LNCAP (cell line): ENCODE results near the gene ITGBL1.

ENCODE experiments used
- TF ChIP-seq, protein P1 (sequence below): fragments of 450-650 bp; IDR thresholded peaks from 2 replicates; pipeline ENCODE4 v1.5.1; 2017; ENCODE audit warnings: mild to moderate bottlenecking

Gene ITGBL1

DNA sequence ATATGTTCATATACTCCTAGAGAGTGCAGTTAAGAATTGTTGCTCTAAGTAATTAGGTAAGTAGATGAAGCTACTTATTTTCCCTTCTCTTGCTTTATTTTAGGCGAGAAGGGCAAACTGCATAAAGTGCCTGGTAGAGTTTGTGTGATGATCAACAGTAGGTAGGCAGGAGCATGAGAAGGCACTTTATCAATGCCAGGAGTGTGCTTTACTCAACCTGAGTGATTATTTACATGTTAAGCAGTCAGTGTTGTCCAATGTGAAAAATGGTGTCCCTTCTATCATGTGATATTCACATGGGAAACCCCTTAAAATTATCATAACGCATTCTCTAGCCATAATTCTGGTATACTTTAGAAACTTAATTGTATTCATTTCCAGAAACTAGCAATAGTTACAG lies 294.0 kb downstream of the ITGBL1 start:
- TF ChIP-seq, protein P1, sequence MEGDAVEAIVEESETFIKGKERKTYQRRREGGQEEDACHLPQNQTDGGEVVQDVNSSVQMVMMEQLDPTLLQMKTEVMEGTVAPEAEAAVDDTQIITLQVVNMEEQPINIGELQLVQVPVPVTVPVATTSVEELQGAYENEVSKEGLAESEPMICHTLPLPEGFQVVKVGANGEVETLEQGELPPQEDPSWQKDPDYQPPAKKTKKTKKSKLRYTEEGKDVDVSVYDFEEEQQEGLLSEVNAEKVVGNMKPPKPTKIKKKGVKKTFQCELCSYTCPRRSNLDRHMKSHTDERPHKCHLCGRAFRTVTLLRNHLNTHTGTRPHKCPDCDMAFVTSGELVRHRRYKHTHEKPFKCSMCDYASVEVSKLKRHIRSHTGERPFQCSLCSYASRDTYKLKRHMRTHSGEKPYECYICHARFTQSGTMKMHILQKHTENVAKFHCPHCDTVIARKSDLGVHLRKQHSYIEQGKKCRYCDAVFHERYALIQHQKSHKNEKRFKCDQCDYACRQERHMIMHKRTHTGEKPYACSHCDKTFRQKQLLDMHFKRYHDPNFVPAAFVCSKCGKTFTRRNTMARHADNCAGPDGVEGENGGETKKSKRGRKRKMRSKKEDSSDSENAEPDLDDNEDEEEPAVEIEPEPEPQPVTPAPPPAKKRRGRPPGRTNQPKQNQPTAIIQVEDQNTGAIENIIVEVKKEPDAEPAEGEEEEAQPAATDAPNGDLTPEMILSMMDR: no peak

DNA sequence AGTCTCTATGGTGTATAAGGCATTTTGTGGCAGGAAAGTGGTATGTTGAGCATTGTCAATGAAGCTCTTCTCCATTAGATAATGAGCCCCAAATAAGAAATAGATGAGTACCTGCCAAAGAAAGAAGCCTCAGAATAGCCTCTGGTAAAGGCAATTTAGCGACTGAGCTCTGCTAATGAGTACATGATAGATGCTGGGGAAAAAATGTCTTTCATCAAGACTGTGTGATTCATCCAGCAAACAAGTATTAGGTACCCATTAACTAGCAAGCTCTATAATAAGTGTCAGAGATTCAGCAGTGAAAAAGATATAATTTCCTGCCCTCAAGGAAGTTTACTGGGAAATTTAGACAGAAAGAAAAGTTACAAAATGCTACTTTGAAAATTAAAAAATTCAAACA lies 294.6 kb downstream of the ITGBL1 start:
- TF ChIP-seq, protein P1: no peak

DNA sequence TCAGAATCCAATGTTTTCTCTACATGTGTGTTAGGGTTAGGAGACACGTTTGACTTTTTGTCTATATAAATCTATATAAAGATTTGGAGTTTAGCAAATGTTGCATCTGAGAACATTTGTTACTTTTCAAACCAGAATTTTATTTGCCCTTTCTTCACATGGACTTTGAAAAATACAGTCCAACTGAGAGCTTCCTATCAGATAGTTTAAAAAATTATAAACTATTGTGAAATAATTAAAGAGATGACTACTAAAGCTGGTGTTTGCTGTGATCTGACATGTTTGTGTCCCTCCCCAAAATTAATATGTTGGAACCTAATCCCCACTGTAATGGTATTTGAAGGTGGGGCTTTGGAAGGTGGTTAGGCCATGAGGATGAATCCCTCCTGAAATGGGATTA lies 297.1 kb downstream of the ITGBL1 start:
- TF ChIP-seq, protein P1: no peak

DNA sequence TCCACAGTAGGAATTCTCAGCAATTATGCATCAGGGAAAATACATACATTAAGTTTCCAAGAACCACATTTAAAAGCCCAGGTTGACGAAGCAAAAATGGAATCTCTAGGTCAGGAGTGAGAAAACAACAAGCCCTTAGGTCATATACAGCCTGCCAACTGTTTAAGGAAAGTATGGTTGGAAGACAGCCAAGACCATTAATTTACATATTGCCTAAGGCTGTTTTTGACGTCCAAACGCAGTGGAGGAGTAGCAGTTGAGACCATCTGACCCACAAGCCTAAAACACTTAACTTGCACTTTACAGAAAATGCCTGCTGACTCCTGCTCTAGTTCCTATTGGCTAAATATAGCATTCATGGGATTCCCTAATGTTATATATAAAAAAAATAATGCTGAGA lies 299.0 kb downstream of the ITGBL1 start:
- TF ChIP-seq, protein P1: no peak

DNA sequence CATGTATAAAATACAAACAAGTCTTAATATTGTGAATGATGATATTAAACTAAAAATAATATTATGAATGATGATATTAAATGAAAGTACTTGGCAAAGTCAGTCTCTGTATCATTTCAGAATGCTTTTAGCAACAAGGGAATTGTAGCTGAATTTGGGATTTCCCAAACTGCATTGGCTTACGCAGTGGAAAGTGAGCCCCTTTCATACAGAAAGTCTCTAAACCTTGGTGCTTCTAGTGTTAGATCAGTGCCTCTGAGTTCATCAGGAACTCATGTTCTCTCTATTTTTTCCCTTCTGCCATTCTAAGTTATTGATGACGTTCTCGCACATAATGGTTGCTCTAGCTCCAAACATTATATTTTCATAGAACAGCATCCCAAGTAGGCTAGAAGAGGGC lies 300.0 kb downstream of the ITGBL1 start:
- TF ChIP-seq, protein P1: no peak

DNA sequence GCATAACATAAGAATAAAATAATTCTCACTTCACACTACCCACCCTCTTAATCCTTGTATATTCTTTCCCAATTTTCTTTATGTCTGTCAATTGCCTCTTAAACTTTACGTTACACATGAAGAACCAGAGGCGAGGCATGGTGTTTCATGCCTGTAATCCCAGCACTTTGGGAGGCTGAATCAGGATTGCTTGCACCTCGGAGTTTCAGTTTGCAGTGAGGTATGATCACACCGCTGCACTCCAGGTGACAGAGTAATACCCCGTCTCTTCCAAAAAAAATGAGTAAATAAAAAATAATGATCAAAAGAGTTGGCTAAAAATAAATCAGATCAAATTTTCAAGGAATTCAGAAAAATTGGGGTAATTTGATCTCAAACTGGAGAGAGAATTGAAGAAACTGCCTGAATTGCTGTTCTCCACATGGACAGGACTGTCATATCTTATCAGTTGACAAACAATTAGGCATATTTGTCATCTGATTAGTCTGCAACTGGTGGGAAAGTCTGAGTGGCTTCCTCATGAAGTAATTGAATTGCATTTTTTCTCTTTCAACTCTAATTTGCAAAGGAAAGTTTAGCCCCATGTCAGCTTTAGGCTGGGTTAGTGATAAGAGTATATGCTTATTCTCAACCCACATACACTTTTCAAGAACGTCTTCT lies 302.9 kb downstream of the ITGBL1 start:
- TF ChIP-seq, protein P1: no peak

DNA sequence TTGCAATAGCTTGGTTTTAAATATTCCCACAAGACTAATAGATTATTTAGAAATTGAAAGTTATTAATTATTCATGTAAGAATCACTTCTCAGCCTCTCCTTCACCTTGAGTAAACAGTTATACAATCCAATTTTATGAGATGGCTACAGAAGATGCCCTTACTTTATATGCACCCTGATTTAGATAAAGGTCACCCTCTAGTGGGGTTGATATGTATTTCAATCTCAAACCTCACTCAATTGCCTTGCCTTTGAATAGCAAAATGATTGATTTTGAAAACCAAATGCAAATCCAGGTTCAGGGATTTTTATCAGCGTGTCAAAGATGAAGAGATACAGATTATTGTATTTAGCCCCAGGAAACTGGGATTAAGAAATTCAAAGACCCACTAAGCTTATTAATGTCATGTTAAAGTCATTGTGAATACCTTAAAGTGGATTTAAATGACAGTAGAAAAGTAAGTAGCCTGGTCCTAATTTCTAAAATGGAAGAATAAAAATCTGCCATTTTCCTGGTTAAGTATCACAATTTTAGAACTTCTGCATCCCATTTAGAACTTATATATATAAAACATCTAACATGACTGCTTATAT lies 305.1 kb downstream of the ITGBL1 start:
- TF ChIP-seq, protein P1: peak; percentile 44; the same call in 1 of the 2 replicates
